GM23338 (cell line): ENCODE data around the gene ATXN7L3. TPM values are rescaled to one million over a fixed set of nuclear protein-coding genes. Genes with fewer than 3 reads are reported as not detected.

ENCODE experiments used
- ATAC-seq: fragments of 200-7000 bp; cut with Tn5 transposase; 3 replicates; pipeline ENCODE4 v1.9.1; 2020
- DNase-seq: peaks from one replicate; pipeline ENCODE4 v3.0.0-alpha.2; 2015; ENCODE audit warnings: low spot score
- H2AFZ ChIP-seq: fragments of 200-600 bp; sonication (generic); 2 replicates; pipeline ENCODE4 v1.8.0; 2016; ENCODE audit warnings: antibody characterized with exemption, mild to moderate bottlenecking, moderate library complexity
- H3F3A ChIP-seq: fragments of 200-600 bp; sonication (generic); replicated peaks from 2 replicates; pipeline ENCODE4 v1.8.0; 2017; ENCODE audit warnings: antibody characterized with exemption, mixed run types, low read depth
- H3K27ac ChIP-seq: fragments of 200-600 bp; sonication (generic); 2 replicates; pipeline ENCODE4 v1.6.1; 2016; ENCODE audit warnings: low read depth
- H3K27me3 ChIP-seq: fragments of 200-600 bp; sonication (generic); 2 replicates; pipeline ENCODE4 v1.8.0; 2016; ENCODE audit warnings: mild to moderate bottlenecking, mixed run types, moderate library complexity; ENCODE audit not compliant: insufficient read depth
- H3K36me3 ChIP-seq: fragments of 200-600 bp; sonication (generic); 2 replicates; pipeline ENCODE4 v1.8.0; 2016; ENCODE audit warnings: mild to moderate bottlenecking; ENCODE audit not compliant: insufficient read depth
- H3K4me1 ChIP-seq: fragments of 200-600 bp; sonication (generic); 2 replicates; pipeline ENCODE4 v1.8.0; 2016; ENCODE audit warnings: mild to moderate bottlenecking, moderate library complexity; ENCODE audit not compliant: insufficient read depth
- H3K4me2 ChIP-seq: fragments of 200-600 bp; sonication (generic); 2 replicates; pipeline ENCODE4 v1.7.1; 2017; ENCODE audit warnings: mixed run types
- H3K4me3 ChIP-seq: fragments of 200-600 bp; sonication (generic); 2 replicates; pipeline ENCODE4 v1.6.1; 2016; ENCODE audit warnings: mixed run types
- H3K79me2 ChIP-seq: fragments of 200-600 bp; sonication (generic); replicated peaks from 2 replicates; pipeline ENCODE4 v1.8.0; 2017; ENCODE audit warnings: mild to moderate bottlenecking; ENCODE audit not compliant: insufficient read depth
- H3K9me2 ChIP-seq: fragments of 200-600 bp; sonication (generic); 2 replicates; pipeline ENCODE4 v1.8.0; 2017; ENCODE audit not compliant: insufficient read depth
- H4K20me1 ChIP-seq: fragments of 200-600 bp; sonication (generic); replicated peaks from 2 replicates; pipeline ENCODE4 v1.8.0; 2017; ENCODE audit warnings: mild to moderate bottlenecking; ENCODE audit not compliant: insufficient read depth
- H3K27ac Mint-ChIP-seq: 2 replicates; pipeline ENCODE4 v1.8.0; 2020; ENCODE audit warnings: inconsistent platforms, mild to moderate bottlenecking, moderate library complexity, mixed read lengths
- H3K27me3 Mint-ChIP-seq: 3 replicates; pipeline ENCODE4 v1.8.0; 2022; ENCODE audit warnings: low read depth, mild to moderate bottlenecking, moderate library complexity, mixed read lengths, inconsistent platforms; ENCODE audit not compliant: insufficient read depth, poor library complexity
- H3K36me3 Mint-ChIP-seq: 3 replicates; pipeline ENCODE4 v1.8.0; 2021; ENCODE audit warnings: low read depth, mild to moderate bottlenecking, inconsistent platforms, moderate library complexity, mixed read lengths
- H3K4me1 Mint-ChIP-seq: 3 replicates; pipeline ENCODE4 v1.8.0; 2020; ENCODE audit warnings: mild to moderate bottlenecking, inconsistent platforms, mixed read lengths
- H3K4me3 Mint-ChIP-seq: 3 replicates; pipeline ENCODE4 v1.8.0; 2021; ENCODE audit warnings: moderate library complexity, mild to moderate bottlenecking, inconsistent platforms, mixed read lengths
- H3K9me3 Mint-ChIP-seq: 3 replicates; pipeline ENCODE4 v1.8.0; 2020; ENCODE audit warnings: moderate library complexity, mild to moderate bottlenecking, inconsistent platforms, mixed read lengths
- CREB1 ChIP-seq: fragments of 250-450 bp; sonication (Bioruptor Pico); IDR thresholded peaks from 2 replicates; pipeline ENCODE4 v1.5.0; 2020; ENCODE audit warnings: low read depth, mild to moderate bottlenecking, moderate library complexity
- EZH2 ChIP-seq: fragments of 200-600 bp; sonication (generic); IDR thresholded peaks from one replicate; pipeline ENCODE4 v1.8.0; 2017; ENCODE audit warnings: antibody characterized with exemption, mild to moderate bottlenecking, low read depth; ENCODE audit not compliant: unreplicated experiment
- EZH2phosphoT487 ChIP-seq: fragments of 200-600 bp; sonication (generic); IDR thresholded peaks from one replicate; pipeline ENCODE4 v1.8.1; 2018; ENCODE audit warnings: antibody characterized with exemption; ENCODE audit not compliant: unreplicated experiment
- JUNB ChIP-seq: IDR thresholded peaks from one replicate; pipeline ENCODE4 v1.6.1; 2016; ENCODE audit warnings: antibody characterized with exemption; ENCODE audit not compliant: unreplicated experiment
- POLR2AphosphoS5 ChIP-seq: IDR thresholded peaks from 2 replicates; pipeline ENCODE4 v1.6.1; 2016; ENCODE audit warnings: antibody characterized with exemption, low read depth
- STAT1 ChIP-seq: IDR thresholded peaks from one replicate; pipeline ENCODE4 v1.6.1; 2016; ENCODE audit warnings: antibody characterized with exemption; ENCODE audit not compliant: unreplicated experiment
- ZNF114 ChIP-seq: fragments of 250-450 bp; sonication (Bioruptor Pico); IDR thresholded peaks from 2 replicates; pipeline ENCODE4 v1.5.0; 2020; ENCODE audit warnings: mild to moderate bottlenecking, moderate library complexity
- ZNF331 ChIP-seq: fragments of 250-450 bp; sonication (Bioruptor Pico); IDR thresholded peaks from 2 replicates; pipeline ENCODE4 v1.5.0; 2020; ENCODE audit warnings: low read depth, mild to moderate bottlenecking, moderate library complexity
- polyA plus RNA-seq: library from polyadenylated mRNA; unstranded; fragments of >200 nt; fragmentation: Nextera tagmentation; extraction: Ambion mirVana; gene quantifications from 2 replicates; pipeline ENCODE4 v1.2.1, GENCODE V29; 2016
- total RNA-seq: library from RNA; depleted of rRNA; stranded (reverse); fragments of >200 nt; shearing (Covaris generic); gene quantifications from 2 replicates; pipeline ENCODE4 v1.2.3, GENCODE V29; 2014
- TF ChIP-seq, protein P1 (sequence below): IDR thresholded peaks from one replicate; pipeline ENCODE4 v1.6.1; 2018; ENCODE audit warnings: antibody characterized with exemption; ENCODE audit not compliant: unreplicated experiment
- TF ChIP-seq, protein P2 (sequence below), 2 experiments: fragments of 200-600 bp in 1 of 2; sonication (generic) in 1 of 2; conservative IDR thresholded peaks; 2 replicates each; pipeline versions ENCODE4 v1.5.1 to v1.6.1; 2016 to 2017; ENCODE audit warnings: antibody characterized with exemption in 2 of 2, low read depth in 2 of 2, mild to moderate bottlenecking in 2 of 2, moderate library complexity in 1 of 2
- TF ChIP-seq, protein P3 (sequence below): IDR thresholded peaks from 2 replicates; pipeline ENCODE4 v1.6.1; 2016; ENCODE audit warnings: antibody characterized with exemption

Gene ATXN7L3
- total and polyA plus RNA-seq, 2 experiments from 2014 or later: 20.6 to 95.0 TPM

DNA sequence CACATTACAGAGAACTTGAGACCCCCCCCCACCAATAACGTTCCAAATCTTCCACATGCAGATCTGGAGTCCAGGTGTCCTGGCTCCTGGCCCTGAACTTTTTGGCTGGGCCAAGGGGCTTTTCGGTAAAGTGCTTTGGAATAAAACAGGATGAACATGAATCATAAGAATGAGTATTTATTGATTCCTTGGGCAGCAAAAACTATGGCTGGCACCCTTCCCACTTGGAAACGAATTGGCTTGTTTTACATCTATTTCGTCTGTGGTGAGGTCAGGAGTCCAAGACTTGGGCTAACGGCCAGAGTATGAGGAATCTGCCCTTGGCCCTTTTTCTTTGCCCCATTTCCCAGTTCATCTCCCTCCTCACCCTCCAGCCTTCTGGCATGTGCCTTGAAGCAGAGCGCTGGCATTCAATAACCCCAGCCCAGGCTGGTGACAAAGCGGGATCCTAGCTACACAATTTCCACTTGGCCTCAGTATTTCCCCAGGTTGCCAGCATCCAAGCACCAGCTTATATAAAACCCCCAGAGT is 23.9 kb upstream of the ATXN7L3 start (continued):
- TF ChIP-seq, protein P1, sequence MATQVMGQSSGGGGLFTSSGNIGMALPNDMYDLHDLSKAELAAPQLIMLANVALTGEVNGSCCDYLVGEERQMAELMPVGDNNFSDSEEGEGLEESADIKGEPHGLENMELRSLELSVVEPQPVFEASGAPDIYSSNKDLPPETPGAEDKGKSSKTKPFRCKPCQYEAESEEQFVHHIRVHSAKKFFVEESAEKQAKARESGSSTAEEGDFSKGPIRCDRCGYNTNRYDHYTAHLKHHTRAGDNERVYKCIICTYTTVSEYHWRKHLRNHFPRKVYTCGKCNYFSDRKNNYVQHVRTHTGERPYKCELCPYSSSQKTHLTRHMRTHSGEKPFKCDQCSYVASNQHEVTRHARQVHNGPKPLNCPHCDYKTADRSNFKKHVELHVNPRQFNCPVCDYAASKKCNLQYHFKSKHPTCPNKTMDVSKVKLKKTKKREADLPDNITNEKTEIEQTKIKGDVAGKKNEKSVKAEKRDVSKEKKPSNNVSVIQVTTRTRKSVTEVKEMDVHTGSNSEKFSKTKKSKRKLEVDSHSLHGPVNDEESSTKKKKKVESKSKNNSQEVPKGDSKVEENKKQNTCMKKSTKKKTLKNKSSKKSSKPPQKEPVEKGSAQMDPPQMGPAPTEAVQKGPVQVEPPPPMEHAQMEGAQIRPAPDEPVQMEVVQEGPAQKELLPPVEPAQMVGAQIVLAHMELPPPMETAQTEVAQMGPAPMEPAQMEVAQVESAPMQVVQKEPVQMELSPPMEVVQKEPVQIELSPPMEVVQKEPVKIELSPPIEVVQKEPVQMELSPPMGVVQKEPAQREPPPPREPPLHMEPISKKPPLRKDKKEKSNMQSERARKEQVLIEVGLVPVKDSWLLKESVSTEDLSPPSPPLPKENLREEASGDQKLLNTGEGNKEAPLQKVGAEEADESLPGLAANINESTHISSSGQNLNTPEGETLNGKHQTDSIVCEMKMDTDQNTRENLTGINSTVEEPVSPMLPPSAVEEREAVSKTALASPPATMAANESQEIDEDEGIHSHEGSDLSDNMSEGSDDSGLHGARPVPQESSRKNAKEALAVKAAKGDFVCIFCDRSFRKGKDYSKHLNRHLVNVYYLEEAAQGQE: no peak
- TF ChIP-seq STAT1 (no peak), ZNF114 (CRISPR knock-in tag) (no peak), POLR2AphosphoS5 (no peak), ZNF331 (CRISPR knock-in tag) (no peak)
- TF ChIP-seq, protein P2, sequence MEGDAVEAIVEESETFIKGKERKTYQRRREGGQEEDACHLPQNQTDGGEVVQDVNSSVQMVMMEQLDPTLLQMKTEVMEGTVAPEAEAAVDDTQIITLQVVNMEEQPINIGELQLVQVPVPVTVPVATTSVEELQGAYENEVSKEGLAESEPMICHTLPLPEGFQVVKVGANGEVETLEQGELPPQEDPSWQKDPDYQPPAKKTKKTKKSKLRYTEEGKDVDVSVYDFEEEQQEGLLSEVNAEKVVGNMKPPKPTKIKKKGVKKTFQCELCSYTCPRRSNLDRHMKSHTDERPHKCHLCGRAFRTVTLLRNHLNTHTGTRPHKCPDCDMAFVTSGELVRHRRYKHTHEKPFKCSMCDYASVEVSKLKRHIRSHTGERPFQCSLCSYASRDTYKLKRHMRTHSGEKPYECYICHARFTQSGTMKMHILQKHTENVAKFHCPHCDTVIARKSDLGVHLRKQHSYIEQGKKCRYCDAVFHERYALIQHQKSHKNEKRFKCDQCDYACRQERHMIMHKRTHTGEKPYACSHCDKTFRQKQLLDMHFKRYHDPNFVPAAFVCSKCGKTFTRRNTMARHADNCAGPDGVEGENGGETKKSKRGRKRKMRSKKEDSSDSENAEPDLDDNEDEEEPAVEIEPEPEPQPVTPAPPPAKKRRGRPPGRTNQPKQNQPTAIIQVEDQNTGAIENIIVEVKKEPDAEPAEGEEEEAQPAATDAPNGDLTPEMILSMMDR (conservative IDR thresholded peaks at IDR 0.05; ENCODE audit: low read depth in 2 of 2): no peak
- TF ChIP-seq, protein P3, sequence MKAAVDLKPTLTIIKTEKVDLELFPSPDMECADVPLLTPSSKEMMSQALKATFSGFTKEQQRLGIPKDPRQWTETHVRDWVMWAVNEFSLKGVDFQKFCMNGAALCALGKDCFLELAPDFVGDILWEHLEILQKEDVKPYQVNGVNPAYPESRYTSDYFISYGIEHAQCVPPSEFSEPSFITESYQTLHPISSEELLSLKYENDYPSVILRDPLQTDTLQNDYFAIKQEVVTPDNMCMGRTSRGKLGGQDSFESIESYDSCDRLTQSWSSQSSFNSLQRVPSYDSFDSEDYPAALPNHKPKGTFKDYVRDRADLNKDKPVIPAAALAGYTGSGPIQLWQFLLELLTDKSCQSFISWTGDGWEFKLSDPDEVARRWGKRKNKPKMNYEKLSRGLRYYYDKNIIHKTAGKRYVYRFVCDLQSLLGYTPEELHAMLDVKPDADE: no peak

DNA sequence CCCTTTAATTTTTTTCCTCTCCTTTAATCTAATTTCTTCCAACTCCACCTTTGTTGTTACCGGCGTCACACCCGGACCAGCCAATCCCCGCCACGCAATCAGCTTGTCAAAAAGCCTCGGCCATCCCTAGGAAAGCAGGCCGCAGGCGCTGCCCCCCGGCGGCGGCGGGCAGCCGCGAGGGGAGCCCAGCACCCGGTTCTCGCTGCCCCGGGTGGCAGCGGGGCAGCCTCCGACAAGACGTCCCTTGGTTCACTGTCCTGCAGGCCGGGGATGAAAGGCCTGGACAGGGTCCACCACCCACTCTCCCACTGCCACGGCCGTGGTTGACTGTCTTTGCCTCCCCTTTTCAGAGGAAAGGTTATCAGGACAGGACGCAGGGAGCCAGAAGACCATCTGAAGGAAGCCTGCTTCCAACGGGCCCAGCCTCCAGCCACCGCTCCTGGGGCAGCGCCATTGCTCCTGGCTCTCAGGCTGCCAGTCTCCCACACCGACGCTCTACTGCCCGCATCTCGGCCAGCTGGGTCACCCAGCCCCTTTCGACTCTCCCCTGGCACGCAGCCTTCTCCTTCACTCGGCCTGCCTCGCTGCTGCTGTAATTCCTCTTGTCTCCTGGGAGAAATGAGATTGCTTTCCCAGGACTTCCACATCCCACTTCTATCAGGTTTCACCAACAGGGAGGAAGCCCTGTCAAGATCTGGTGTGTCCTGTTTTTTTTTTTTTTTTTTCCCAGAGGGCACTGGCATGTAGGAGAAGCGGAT is 22.6 kb upstream of the ATXN7L3 start:
- Histone ChIP-seq H3K79me2 (peaks cover 20% of the 10 kb centered on the region), H3K4me1 (peaks cover 13% of the 10 kb centered on the region), H3K27ac (no peak overlapping the region), H3K4me2 (peak overlapping the region; percentile 100), H3F3A (peaks cover 12% of the 10 kb centered on the region), H3K9me2 (no peaks in the 10 kb centered on the region), H3K27me3 (peaks cover 11% of the 10 kb centered on the region; the same call in 1 of the 2 replicates), H3K36me3 (no peaks in the 10 kb centered on the region), H2AFZ (peak overlapping the region; percentile 93), H4K20me1 (no peaks in the 10 kb centered on the region), H3K4me3 (peak overlapping the region; percentile 96)
- Mint-ChIP-seq H3K36me3 (peaks cover 7% of the 10 kb centered on the region), H3K27me3 (peaks cover 12% of the 10 kb centered on the region), H3K4me3 (peak overlapping the region; percentile 76), H3K9me3 (no peaks in the 10 kb centered on the region), H3K4me1 (peaks cover 15% of the 10 kb centered on the region; the same call in 2 of the 3 replicates), H3K27ac (peak overlapping the region; percentile 88; the same call in 1 of the 2 replicates)
- DNase-seq: peak; percentile 86
- peak; percentile 29 for ATAC-seq
- TF ChIP-seq EZH2phosphoT487 (no peak), EZH2 (peak; percentile 33), CREB1 (CRISPR knock-in tag) (no peak), JUNB (no peak), STAT1 (no peak), POLR2AphosphoS5 (peak; percentile 43), ZNF114 (CRISPR knock-in tag) (no peak)
- TF ChIP-seq, protein P1: no peak
- TF ChIP-seq, protein P3: no peak
